Stimulated activated CD8-positive, alpha-beta memory T cell treated with anti-CD3 and anti-CD28 coated beads, Interleukin-4, amount 100 ng/mL, for 1 hour (primary cell): Measurements from ENCODE around the gene NKX1-1.
"Not testable (repeated sequence)": the region's sequence is repeated elsewhere in the genome, so short reads cannot be mapped to it uniquely, and the experiment has no call there.

Experiments used
- DNase-seq, 2 donors: peaks; one replicate each; pipeline ENCODE4 v3.0.0-alpha.2; 2020; ENCODE audit warnings: low read depth in 2 of 2, low spot score in 1 of 2

Gene NKX1-1

DNA sequence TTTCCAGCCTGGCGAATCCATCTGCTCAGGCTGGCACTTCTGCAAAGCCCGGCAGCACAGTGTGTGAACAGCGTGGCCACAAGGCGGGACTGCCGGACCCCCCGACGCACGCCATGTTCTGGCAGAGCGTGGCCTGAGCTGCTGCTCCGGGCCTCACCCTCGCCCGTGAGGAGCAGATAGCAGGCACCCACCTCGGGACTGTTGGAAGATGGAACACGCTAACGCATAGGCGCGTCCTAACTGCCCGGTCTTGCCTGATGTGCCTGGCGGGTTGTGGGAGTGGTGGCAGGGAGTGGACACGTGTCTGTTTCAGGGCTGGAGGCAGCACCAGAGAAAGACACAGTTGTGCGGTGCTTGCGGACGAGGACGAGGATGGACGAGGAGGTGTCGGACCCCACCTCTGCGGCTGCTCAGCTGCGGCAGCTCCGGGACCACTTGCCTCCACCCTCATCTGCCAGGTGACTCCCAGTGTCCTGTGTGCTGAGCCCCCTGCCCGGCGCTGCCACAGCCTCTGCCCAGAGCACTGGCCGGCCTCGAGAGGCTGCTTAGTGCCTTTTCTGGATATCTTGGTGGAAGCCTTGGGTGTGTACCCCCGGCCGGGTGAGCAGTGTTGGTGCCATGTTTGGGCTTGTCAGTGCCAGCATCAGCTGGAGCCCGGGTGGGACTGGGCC, 31.1 kb downstream of the NKX1-1 start:
- no peak for DNase-seq

DNA sequence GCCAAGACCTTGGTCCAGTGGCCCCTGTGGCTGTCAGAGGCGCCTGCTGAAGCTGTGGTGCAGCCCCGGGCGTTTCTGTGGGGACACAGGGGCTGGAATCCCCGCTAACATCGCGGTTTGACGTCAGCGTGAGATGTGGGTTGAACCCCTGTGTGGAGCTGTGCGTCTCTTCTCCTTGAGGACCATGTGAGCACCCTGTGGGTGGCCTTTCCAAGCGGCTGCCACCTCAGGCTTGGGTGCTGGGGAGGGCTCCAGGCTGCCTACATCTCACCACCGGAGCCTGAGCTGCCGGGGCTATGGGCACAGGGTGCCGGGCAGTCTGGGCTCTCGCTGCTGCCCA, 31.6 kb downstream of the NKX1-1 start:
- no peak for DNase-seq

DNA sequence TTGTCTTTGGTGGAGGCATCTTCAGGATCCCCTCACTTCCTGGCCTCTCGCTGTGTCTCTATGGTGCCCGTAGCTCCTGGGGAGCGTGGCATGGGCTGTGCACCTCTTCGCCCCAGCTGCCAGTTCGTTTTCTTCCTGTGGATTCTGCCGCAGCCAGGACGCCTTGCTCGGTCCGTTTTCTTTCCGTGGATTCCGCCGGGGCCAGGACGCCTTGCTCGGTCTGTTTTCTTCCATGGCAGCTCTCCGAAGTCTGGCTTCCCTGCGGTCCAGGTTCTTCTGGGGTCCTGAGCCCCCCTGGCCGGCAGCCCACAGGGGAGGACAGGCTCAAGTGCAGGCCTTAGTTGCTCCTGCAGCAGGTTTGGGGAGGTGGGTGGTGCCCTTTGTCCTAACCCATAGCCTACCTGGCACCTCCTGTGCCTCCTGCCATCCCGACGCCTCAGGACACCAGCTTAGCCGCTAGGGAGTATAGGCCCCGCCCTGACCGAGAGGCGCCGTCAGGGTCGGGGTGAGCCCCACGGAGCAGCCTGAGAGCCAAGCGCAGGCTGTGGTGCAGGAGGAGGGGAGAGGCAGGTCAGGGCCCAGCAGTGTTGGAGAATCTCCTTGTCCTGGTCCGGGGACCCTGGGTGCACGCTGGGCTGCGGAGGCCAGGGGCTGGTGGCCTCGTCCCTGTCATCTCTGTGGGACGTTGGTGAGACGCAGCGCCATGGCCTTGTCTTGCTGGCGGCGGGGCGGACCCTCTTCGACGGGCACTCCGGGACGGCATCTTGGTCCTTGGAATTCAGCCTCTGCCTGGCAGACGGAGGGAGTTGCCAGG, 32.1 kb downstream of the NKX1-1 start:
- DNase-seq: no peak

DNA sequence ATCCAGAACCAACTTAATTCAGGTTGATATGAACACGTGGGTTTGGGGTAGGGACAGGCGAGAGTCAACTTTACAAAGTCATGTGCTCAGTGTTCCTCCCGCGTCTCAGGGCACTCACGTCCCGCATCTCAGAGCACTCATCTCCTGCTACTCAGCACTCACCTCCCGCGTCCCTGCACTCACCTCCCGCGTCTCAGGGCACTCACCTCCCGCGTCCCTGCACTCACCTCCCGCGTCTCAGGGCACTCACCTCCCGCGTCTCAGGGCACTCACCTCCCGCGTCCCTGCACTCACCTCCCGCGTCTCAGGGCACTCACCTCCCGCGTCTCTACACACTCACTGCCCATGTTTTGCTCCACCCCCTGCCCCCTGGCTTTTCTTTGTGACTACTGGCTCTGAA, 33.7 kb downstream of the NKX1-1 start:
- not testable (repeated sequence) for DNase-seq

DNA sequence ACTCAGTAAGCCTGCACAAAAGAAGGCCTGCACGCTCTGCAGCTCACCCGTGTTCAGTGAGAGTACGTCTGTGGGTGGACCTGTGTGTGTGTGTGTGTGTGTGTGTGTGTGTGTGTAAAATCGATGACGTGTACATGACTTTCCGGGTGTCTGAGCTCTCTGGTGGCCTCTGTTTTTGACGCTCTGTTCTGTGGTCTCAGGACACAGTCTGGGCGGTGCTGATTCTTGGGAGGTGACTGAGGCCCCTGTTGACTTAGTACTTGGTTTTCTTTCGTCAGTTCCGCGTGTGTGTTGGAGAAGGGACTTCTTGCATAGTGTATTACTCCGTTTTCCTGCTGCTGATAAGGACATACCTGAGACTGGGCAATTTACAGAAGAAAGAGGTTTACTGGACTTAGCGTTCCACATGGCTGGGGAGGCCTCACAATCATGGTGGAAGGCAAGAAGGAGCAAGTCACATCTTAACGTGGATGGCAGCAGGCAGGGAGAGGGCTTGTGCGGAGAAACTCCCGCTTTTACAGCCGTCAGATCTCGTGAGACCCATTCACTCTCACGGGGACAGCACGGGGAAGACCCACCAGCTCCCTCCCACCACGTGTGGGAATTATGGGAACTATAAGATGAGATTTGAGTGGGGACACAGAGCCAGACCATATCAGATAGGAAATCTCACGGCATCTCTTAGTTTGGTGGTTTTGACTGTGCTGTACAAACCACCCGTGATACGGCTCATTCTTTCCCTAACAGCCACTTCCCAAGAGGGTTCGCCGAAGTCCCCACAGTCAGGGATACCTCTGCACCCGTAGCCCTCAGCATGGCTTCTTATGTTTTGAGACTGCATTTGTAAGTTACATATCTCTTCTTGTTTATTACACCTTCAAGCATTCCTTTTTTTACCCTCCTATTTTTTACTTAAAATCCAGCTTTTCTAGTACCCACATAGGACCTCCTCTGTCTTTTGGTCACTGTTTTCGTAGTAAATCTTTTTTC, 34.8 kb downstream of the NKX1-1 start:
- DNase-seq: no peak

DNA sequence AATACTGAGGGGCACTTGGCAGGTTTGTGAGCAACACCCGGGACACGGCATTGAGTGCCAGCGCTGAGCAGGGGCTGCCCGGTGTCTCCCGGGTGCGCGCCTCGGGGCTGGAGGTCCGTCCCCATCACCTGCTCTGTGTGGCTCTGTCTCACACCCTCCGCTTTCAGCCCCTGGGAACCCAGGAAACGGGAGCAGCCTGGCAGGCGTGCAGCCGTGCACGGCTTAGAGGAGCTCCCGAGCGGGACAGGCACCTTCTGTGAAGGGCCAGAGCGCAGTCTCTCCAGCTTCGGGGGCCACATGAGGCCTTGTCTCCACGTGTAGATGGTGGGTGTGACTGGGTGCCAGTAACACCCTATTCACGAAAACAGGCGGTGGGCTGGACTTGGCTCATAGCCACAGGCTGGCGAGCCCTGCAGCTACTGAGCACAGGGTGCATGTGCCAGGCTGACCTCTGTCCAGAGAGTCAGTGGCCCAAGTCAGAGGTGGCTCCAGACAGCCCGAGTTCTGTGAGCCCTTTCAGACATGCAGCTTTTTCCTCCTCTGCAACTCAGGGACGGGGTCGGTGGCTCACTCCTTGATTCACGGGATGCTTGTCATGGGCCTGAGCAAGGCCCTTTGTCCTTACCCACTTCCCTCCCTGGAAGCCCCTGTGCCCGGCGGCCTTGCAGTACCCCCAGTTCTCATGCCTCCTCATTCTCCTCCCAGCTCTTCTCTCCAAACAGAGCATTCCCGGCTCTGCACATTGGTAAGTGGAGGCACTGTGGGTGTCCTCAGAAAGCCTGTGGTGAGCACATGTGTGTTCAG, 35.7 kb downstream of the NKX1-1 start:
- no peak for DNase-seq

DNA sequence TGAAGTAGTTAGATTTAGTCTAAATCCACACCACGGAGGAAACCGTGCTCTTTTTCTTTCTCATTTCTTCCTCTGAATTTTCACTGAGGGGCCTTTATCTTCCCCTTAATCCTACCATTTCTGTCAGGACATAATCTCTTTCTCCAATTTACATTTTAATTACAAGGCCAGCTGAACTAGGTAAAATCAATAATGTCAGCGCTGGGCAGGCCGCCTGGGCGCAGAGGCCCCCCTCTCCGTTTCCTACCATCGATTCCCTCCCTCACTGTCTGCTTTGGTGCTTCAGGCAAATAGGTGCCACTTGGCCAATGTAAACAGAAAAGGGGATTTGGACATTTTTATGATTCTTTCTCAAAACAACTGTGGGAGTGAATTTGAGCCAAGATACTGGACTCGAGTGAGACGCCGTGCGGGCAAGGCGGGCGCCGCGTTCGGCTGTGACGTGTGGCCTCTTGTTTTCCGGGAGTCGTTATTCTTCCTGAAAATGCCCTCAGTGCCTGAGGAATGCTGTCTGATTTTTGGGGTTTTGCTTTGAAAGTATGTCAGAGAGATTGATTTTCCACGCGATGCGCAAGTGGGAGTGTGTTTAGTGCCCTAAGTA, 36.7 kb downstream of the NKX1-1 start:
- no peak for DNase-seq

DNA sequence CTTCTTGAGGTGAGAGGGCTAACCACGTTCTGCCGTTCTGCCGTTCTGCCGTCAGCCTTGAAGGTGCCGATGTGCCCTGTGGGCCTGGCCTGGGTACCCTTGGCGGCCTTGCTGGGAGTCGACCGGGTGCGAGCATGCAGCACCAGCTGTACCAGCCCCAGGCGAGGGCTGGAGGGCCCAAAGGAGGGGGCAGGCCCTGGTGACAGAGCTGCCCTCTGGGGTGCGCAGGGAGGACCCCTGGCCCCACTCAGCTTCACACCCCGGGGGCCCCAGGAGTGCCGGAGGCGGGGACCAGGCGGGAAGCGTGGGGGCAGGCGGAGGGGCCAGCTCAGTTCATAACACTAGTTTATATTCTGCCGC, 37.2 kb downstream of the NKX1-1 start:
- no peak for DNase-seq

DNA sequence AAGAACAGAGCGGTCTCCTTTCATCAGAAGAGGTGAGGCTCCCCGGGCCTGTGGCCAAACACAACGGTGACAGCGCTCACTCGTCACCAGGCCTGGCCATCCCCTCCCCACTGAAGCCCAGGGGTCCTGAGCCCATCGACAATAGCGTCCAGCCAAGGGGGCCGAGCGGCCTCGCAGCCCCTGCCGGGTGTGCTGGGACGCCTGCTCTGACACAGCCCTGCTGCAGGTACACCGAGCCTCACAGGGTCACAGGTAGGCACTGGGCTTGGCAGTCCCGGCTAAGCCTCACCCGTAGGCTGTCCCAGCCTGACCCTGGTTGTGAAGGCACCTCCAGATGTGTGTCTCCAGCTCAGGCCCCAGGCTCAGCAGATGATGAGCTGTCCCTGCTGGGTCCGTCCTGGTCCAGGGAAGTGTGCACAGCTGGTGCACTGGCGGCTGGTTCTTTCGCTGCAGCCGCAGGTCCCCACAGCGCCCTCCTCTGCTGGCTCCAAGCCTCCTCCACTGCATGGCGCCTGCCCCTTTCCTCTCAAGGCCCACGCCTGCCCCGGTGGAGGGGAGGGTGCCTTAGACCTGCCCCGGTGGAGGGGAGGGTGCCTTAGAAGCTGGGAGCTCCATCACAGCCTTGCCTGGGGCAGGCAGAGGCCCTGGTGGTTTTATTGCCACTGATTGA, 37.7 kb downstream of the NKX1-1 start:
- DNase-seq: no peak

DNA sequence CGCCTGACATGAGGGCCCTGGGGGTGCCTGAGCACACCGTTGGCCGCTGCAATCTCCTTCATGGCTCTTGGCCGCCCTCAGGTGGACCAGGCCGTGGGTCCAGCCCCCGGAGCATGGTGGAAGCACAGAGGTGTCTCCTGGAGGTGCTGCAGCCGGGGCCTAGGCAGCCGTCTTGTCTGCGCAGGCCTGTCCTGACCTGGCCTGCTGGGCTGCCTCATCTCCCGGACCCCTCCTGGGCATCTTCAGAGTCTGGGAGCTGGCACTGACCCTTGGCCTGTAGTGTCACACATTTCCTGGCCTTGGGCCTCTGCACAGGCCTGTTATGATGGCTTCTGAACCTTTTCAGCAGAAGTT, 38.3 kb downstream of the NKX1-1 start:
- no peak for DNase-seq

DNA sequence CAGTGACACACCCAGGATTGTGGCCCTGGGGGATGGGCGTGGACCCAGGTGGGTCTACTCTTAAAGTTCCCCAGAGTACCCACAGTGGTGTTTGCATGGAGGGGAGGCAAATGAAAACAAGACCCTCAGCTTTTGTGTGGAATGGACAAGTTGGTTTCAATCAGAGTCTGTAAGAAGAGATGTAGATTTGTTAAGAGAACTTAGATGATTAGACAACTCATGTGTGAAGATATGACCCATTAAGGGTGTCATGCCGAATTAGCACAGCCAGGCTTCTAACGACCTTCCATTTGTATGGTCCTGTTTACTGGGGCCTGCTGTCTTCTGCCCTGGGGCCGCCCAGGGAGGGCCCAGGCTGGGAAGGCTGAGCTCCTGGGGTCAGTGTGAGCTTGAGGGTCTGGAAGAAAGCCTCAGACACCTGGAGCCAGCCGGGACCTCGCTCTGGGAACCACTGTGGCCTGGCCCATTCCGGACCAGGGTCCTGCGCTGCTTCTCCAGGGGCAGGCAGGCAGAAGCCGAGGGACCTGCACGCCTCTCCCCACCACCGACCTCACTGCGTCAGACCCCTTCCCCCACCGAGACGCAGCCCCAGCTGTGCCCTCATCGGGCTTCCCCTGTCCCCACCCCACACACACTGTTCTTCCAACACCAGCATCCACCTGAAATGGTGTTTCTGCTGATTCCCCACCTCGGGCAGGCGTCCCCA, 38.9 kb downstream of the NKX1-1 start:
- DNase-seq: no peak

DNA sequence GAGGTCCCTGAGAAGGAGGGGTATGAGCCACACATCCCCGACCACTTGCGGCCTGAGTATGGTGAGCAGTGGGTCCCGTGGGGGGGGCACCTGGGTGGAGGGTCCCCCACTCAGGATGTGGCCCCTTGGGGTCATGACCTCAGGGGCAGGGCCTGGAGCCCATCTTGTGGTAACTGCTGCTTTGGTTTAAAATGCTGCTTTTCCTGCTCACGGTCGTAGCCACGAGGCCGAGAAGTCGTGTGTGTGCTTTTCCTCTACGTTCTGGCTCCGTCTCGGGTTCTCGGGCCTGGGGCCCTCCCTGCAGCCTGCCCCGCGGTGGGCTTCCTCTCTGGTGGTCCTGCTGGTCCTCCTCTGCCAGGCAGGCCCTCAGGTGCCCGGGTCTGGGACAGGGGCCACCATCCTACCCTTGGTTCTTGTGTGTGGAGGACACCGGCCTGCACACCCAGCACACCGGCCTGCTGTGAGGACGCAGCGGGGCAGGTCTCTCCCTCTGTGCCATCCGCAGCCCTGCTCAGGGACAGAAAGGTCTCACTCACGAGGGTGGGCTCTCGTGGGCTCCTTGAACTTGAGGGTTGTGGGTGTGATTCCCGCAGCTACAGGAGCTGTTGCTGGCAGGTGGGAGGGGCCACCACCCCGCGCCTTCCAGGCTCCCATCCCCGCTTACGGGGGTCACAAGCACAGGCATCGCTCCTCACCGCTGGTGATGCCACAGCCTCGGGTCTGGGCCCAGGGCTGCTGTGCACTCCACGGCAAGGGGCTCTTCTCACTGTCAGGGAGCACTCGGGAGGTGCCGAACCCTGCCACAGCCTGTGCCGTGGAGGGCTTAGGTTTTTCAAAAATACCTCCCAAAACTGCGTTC, 39.6 kb downstream of the NKX1-1 start:
- no peak for DNase-seq

DNA sequence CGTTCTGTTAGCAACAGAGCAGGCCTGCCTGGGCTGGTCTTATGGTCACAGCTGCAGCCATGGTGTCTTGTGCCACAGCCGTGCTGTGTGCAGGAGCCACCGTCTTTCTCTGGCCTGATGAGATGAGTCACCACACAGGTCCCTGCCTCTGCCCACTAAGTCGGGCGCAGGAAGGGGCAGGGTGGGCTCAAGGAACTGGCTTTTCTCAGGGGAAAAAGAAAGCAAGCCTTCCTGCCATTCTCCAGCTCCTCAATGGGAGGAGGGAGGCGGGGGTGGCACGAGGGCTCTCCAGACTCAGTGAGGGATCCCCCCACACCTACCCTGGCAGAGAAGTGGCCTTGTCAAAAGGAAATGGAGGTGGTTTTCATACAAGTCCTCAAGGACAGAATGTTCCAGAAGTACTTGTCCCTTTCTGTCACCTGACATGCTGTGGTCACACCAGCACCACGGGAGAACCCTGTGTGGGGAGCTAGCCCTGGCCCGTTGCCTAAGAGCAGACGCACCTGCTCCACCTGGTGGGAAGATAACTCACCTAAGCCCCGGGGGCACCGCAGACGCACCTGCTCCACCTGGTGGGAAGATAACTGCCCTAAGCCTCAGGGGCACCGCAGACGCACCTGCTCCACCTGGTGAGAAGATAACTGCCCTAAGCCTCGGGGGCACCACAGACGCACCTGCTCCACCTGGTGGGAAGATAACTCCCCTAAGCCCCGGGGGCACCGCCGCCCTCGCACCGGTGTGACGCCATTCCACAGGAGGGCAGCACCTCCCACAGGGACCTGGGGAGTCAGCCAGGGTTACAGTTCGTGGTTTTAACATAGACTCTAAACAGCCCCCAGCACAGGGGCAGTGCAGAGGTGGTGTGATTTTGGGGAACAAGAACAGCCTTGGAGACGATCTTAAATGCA, 40.7 kb downstream of the NKX1-1 start:
- no peak for DNase-seq

DNA sequence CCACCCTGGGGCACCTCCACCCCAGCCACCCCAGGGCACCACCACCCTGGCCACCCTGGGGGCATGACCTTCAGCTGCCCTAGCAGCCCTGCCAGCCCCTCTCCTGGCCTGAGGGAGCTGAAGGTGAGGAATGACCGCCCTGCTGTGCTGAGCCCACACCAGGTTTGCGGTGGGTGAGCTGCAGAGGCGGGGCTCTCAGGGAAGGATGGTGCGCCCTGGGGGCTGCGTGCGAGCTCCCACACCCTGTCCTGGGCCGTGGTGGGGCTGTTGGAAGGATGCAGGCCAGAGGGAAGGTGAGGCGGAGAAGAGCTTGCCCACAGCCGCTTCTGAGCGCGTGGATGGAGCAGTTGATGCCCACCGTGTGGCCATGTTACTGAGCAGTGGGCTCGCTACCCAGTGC, 41.5 kb downstream of the NKX1-1 start:
- DNase-seq: no peak

DNA sequence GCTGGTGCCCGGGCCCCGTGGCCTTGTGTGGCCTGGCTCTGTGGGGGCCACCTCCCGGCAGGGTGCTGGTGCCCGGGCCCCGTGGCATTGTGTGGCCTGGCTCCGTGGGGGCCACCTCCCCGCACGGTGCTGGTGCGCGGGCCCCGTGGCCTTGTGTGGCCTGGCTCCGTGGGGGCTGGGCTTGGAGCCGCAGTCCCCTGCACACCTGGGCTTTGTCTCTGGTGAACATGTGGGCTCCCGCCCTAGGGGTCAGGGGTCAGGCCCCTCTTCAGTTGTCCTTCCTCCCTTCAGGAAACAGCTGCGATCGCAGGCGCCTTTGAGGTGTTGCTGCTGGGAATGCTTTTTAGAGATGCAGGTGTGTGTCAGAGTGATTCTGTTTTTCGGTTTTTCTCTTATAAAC, 42.0 kb downstream of the NKX1-1 start:
- no peak for DNase-seq

DNA sequence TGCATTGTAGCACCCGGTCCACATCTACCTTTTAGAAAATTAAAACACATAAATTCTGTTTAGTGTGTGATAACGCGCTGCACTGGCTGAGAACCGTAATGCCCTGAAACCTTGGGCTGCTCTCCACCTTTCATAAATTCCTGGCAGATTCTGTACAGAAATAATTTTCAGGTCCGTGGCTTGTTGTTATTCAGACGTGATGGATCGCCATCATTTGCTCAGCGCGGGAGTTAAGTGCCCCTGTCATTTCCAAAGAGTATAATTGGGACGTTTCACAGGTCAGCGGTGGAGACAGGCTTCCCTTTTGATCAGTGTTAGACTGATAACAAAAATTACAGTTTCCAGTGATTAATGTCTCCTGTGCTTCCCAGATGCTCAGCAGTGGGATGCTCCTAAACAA, 42.7 kb downstream of the NKX1-1 start:
- DNase-seq: no peak

DNA sequence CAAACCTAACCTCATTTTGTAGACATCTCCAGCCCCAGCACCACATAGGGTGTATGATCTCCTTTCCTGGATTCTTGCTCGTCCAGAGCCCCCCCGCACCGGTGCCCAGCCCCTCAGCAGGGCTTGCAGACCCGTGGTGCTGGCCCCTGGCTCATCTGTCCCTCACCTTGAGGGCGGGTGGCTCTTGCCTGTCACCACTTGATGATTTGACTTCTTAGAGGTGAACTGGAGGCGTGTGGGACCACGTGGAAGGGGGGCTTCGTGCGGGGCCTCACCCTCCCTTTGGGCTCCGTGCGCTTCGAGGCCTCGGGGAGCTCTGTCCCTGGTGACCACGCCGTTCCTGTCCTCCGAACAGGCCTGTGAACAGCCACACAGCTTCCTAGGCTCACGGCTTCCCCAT, 43.7 kb downstream of the NKX1-1 start:
- no peak for DNase-seq

DNA sequence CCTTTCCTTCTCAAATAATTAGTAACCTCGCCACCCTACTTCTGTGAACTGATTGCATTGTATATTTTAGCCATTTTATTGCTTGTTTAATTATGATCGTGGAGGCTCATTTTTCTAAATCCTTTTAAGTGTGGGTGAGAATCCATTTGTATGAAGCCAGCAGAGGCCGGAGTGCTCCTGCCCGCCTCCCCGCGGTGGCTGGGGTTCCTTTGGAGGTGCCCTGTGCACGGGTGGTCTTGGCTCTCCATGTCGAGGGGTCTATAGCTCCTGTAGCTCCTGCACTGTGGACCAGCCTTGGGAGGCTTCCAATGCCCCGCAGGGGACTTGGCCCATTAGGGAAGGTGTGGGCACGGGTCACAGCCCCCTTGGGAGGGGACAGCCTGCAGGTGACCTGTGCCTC, 44.2 kb downstream of the NKX1-1 start:
- no peak for DNase-seq
